GM12878 (cell line): Measurements from ENCODE around the gene FBXL7.

ENCODE experiments used
- BCL3 ChIP-seq: IDR thresholded peaks from 2 replicates; pipeline ENCODE4 v1.6.1; 2011; ENCODE audit warnings: borderline replicate concordance, low read depth, mild to moderate bottlenecking, moderate library complexity, low read length; ENCODE audit not compliant: insufficient read depth, poor library complexity, severe bottlenecking
- BRCA1 ChIP-seq: IDR thresholded peaks from 2 replicates; pipeline ENCODE4 v1.6.1; 2011; ENCODE audit warnings: low read depth, low read length, improper control_type of control experiment
- CEBPB ChIP-seq, 2 experiments: fragments of 150-350 bp in 1 of 2; IDR thresholded peaks; 2 replicates each; pipeline ENCODE4 v1.6.1; 2012 to 2014; ENCODE audit warnings: low read depth in 2 of 2, low read length in 2 of 2, borderline replicate concordance in 1 of 2, inconsistent platforms in 1 of 2
- RAD21 ChIP-seq: IDR thresholded peaks from 2 replicates; pipeline ENCODE4 v1.6.1; 2011; ENCODE audit warnings: mild to moderate bottlenecking, low read depth, low read length, moderate library complexity; ENCODE audit not compliant: insufficient read depth
- ZZZ3 ChIP-seq: IDR thresholded peaks from 2 replicates; pipeline ENCODE4 v1.6.1; 2011; ENCODE audit warnings: low read depth; ENCODE audit not compliant: control insufficient read depth, insufficient read length
- TF ChIP-seq, protein P1 (sequence below), 3 experiments: IDR thresholded peaks in 2 of 3; conservative IDR thresholded peaks in 1 of 3; 2 replicates each; pipeline ENCODE4 v1.5.1; 2011; ENCODE audit warnings: low read depth in 3 of 3, low read length in 3 of 3, mild to moderate bottlenecking in 3 of 3, control low read depth in 2 of 3, moderate library complexity in 2 of 3, inconsistent platforms in 1 of 3, mixed read lengths in 1 of 3; ENCODE audit not compliant: control insufficient read depth in 2 of 3, insufficient read depth in 1 of 3; ENCODE audit errors: extremely low read depth in 1 of 3
- TF ChIP-seq, protein P2 (sequence below): IDR thresholded peaks from 2 replicates; pipeline ENCODE4 v1.6.1; 2011; ENCODE audit warnings: low read depth, mild to moderate bottlenecking, low read length, moderate library complexity, borderline replicate concordance; ENCODE audit errors: extremely low read depth
- TF ChIP-seq, protein P3 (sequence below): fragments of 450-650 bp; IDR thresholded peaks from 2 replicates; pipeline ENCODE4 v1.6.1; 2017; ENCODE audit warnings: mild to moderate bottlenecking, low read depth, inconsistent platforms; ENCODE audit not compliant: poor library complexity, severe bottlenecking
- TF ChIP-seq, protein P4 (sequence below): IDR thresholded peaks from 2 replicates; pipeline ENCODE4 v1.6.1; 2012; ENCODE audit warnings: low read length, inconsistent platforms

- TF ChIP-seq, protein P1, sequence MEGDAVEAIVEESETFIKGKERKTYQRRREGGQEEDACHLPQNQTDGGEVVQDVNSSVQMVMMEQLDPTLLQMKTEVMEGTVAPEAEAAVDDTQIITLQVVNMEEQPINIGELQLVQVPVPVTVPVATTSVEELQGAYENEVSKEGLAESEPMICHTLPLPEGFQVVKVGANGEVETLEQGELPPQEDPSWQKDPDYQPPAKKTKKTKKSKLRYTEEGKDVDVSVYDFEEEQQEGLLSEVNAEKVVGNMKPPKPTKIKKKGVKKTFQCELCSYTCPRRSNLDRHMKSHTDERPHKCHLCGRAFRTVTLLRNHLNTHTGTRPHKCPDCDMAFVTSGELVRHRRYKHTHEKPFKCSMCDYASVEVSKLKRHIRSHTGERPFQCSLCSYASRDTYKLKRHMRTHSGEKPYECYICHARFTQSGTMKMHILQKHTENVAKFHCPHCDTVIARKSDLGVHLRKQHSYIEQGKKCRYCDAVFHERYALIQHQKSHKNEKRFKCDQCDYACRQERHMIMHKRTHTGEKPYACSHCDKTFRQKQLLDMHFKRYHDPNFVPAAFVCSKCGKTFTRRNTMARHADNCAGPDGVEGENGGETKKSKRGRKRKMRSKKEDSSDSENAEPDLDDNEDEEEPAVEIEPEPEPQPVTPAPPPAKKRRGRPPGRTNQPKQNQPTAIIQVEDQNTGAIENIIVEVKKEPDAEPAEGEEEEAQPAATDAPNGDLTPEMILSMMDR (IDR thresholded peaks at IDR 0.05 in 2 of 3, conservative IDR thresholded peaks at IDR 0.05 in 1 of 3; ENCODE audit: control insufficient read depth in 2 of 3, extremely low read depth in 1 of 3, insufficient read depth in 1 of 3, low read depth in 3 of 3, low read length in 3 of 3), result no peak
- TF ChIP-seq, protein P2, sequence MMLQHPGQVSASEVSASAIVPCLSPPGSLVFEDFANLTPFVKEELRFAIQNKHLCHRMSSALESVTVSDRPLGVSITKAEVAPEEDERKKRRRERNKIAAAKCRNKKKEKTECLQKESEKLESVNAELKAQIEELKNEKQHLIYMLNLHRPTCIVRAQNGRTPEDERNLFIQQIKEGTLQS, result no peak
- TF ChIP-seq CEBPB (IDR thresholded peaks at IDR 0.05; ENCODE audit: borderline replicate concordance in 1 of 2, low read depth in 2 of 2, low read length in 2 of 2) (no peak), RAD21 (no peak), BCL3 (no peak), BRCA1 (no peak), ZZZ3 (no peak)
- TF ChIP-seq, protein P3, sequence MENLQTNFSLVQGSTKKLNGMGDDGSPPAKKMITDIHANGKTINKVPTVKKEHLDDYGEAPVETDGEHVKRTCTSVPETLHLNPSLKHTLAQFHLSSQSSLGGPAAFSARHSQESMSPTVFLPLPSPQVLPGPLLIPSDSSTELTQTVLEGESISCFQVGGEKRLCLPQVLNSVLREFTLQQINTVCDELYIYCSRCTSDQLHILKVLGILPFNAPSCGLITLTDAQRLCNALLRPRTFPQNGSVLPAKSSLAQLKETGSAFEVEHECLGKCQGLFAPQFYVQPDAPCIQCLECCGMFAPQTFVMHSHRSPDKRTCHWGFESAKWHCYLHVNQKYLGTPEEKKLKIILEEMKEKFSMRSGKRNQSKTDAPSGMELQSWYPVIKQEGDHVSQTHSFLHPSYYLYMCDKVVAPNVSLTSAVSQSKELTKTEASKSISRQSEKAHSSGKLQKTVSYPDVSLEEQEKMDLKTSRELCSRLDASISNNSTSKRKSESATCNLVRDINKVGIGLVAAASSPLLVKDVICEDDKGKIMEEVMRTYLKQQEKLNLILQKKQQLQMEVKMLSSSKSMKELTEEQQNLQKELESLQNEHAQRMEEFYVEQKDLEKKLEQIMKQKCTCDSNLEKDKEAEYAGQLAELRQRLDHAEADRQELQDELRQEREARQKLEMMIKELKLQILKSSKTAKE, result no peak
- TF ChIP-seq, protein P4, sequence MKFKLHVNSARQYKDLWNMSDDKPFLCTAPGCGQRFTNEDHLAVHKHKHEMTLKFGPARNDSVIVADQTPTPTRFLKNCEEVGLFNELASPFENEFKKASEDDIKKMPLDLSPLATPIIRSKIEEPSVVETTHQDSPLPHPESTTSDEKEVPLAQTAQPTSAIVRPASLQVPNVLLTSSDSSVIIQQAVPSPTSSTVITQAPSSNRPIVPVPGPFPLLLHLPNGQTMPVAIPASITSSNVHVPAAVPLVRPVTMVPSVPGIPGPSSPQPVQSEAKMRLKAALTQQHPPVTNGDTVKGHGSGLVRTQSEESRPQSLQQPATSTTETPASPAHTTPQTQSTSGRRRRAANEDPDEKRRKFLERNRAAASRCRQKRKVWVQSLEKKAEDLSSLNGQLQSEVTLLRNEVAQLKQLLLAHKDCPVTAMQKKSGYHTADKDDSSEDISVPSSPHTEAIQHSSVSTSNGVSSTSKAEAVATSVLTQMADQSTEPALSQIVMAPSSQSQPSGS, result no peak
Measured at GRCh38 chr5:15502208-15502607, 2.2 kb downstream of the FBXL7 start.
